Erythroblast (primary cell): Measurements from ENCODE around the gene HSF5.

ENCODE experiments used
- GATA1 ChIP-seq: IDR thresholded peaks from 2 replicates; pipeline ENCODE4 v1.6.1; 2011; ENCODE audit warnings: low read depth, mild to moderate bottlenecking, control low read depth, low read length, moderate library complexity
- POLR2A ChIP-seq: IDR thresholded peaks from 2 replicates; pipeline ENCODE4 v1.6.1; 2011; ENCODE audit warnings: mild to moderate bottlenecking, low read length

DNA sequence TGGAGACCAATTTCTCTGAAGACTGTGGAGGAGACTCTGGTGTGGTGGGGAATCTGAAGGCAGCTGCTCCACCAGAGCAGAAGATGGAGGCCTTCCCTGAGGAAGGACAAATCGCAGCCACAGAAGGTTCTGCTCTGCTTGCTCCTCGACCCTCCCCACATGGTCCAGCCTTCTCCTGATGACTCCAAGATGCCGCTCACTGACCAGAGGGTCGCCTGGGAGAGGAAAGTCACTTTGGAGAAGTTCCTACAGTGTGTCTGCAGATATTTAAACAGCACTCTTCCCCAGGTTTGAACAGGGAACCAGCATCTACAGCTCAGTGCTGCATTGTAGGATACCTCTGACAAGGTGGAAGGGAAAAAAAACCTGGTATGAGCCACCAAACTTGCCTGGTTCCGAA lies 115.2 kb downstream of the HSF5 start:
- TF ChIP-seq POLR2A (no peak), GATA1 (no peak)
